Superior temporal gyrus (tissue), 1 donor: ENCODE data around the gene RHO.
"Not testable (repeated sequence)": the region's sequence is repeated elsewhere in the genome, so short reads cannot be mapped to it uniquely, and the experiment has no call there.

ENCODE experiments used
- DNase-seq: peaks from one replicate; pipeline ENCODE4 v3.0.0-alpha.2; 2016; ENCODE audit errors: extremely low spot score

Gene RHO

DNA sequence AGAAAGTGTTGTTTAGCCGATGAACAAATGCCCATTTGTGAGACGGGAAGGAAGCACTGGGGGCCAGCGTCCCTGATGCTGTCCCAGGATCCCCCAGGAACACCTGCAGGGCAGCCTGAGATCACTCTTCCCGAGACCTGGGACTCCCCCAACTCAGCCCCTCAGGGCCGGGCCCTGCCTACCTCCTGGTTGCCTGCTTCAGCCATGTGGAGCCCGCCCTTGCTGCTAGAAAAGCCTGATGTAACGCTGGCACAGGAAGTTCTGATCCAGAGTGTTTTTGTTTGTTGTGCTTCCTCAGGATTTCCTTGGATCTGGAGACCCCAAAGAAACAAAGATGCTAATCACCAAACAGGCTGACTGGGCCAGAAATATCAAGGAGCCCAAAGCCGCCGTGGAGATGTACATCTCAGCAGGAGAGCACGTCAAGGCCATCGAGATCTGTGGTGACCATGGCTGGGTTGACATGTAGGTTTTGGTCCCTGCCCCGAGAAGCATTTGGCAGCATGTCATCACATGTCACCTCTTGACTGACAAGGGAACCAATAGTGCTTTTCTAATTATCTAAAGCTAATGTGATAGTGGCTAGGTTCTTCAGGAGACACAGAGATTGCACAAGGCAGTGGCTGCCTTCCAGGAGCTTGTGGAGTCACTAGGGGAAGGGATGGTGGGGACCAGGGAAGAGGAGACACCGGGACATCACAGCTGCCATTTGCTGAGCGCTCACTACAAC lies 28.7 kb upstream of the RHO start:
- not testable (repeated sequence) for DNase-seq

DNA sequence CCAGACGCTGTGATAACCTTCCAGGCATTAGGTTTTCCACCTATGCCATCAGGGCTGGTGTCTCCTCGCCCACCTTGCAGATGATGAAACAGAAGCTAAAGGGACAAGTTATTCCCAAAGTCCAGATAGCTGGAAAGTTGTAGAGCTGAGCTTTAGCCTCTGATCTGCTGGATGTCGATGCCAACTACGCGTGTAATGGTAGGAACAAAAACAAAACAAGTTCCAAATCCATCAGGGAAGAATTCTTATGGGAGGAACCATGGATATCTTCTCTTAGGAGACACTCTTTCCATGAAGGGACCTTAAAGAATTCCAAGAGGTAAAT lies 28.1 kb upstream of the RHO start:
- DNase-seq: no peak

DNA sequence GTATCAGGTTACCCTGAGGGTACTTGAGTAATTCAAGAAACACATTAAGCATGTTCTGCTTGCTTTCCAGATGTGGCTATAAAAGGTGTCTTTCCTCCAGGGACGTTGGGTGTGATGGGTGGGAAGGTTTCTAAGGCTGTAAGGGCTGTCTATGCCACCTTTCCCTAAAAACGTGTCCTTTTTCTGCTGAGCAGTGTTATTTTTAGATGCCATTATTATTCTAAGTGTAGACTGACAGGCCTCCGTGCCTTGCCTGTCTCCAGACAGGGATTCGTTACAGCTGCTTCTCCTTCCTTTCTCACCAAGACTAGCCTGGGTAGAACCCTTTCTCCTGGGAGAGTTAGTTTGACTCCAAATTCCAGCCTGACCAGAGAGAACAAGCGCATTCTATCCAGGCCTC lies 26.8 kb upstream of the RHO start:
- no peak for DNase-seq

DNA sequence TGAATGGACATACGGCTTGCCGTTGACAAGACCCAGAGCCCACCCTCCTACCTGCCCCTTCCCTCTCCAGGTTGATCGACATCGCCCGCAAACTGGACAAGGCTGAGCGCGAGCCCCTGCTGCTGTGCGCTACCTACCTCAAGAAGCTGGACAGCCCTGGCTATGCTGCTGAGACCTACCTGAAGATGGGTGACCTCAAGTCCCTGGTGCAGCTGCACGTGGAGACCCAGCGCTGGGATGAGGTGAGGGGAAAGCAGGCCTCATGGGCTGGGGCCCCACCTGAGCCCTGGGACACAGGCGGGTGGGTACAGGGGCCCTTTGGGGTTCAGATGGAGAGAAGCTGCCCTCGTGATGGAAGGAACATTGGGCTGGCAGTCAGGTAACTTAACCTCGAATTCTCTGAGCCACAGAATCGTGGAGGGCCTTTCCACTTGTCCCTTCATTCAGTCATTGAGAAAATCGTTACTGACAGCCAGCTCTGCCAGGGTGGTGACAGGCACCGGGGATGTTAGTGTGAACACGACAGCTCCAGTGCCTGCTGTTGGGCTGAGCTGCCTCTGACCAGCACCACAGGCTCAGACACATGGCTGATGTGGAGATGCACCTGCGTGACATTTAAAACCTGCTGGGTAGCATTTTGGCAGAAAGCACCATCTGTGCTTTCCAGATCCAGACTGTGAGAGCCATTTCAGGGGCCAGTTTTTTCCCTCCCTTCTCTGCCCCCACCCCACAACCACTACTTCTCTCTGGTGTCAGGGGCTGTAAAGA lies 25.6 kb upstream of the RHO start:
- no peak for DNase-seq

DNA sequence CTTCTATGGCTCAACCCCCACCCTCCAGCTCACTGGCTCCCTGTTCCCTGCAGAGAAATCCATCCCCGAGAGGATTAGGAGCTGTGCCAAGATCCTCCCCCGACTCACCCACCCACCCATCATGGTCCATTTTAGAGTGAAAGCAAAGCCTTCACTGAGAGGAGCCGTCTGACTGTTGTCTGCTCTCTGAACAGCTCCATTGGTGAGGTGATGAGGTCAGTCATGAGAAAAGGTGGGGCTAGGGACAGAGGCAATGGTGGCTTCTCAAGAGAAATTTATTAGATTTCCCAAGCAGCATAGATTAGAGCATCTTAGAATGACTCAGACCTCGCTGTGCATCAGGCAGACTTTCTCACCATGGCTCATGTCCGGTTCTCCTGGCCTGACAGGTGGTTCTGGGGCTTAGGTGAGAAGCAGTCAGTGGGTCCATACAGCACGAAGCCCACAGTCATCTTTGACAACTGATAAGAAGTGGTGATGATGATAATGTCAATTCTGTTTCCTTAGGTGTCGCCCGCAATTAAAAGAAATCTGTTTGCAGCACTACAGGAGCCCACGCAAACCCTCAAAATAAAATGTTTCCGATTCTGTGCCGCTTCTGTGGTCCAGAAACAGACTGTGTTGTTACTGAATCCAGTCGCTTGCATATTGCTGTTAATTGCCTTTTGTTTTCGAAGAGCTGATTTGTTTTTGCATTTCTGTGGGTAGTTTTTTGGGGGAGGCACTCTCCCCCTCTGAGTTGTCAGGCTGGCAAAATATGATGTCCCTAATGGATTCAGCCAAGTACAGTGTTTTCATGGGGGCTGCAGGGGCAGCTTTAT lies 24.8 kb upstream of the RHO start:
- peak; percentile 50 for DNase-seq

DNA sequence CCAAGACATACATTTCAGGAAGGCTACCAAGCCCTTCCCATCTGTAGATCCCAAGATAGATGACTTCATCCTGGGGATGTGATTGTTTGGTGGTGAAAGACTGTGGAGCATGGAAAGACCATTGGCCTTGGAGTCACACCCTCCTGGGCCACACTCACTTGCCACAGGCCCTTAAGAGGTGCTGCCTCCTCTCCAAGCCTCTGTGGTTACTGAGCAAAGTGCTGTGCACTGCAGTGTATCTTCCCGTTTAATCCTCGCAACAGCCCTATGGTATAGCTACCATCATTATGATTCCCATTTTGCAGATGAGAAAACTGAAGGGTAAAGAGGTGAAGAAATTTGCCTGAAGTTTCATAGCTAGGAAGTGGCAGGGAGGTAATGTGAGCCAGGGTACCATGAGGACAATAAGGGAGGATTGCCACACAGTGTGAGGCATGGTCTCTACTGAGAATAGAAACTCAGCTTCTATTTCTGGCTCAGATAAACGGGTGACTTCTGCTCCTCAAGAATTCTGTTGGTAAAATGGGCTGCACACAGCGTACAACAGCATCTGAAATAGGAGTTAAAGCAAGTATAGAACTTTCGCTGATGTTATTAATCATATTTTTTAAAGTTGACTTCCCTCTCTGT lies 23.9 kb upstream of the RHO start:
- DNase-seq: no peak

DNA sequence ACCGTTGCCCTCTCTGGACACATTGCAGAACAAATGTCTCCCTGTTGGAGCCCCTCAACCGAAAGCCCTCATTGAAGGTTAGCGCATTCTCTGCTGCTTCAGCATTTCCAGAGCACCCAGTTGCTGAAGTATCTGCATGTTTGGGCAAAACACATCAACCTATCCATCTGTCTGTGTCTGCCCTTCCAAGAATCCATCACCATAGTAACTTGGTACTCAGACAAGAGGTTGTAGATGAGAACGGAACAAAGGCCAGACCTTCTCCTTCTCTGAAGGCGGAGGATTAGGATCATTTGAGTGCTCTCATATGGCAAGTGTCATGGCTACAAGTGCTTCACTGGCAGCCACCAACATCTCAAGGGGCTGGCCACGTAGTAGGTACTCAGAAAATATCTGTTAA lies 23.1 kb upstream of the RHO start:
- no peak for DNase-seq

DNA sequence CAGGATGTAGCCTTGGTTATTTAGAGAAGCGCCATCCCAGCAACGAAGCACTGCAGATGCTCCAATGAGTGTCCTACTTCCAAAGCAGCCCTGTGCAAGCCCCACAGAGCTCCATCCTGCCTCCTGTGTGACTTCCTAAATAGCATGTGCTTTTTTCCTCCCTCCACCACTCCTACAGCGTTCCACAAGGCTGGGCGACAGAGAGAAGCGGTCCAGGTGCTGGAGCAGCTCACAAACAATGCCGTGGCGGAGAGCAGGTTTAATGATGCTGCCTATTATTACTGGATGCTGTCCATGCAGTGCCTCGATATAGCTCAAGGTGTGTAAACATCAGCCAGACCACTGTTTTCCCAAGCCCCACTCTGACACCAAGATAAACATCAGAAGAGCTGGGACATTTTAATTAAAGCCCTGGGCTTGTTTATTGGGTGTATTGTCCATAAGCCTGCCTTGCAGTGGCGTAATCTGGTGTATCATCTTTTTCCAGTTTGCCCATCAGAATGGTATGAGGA lies 22.2 kb upstream of the RHO start:
- DNase-seq: peak; percentile 56

DNA sequence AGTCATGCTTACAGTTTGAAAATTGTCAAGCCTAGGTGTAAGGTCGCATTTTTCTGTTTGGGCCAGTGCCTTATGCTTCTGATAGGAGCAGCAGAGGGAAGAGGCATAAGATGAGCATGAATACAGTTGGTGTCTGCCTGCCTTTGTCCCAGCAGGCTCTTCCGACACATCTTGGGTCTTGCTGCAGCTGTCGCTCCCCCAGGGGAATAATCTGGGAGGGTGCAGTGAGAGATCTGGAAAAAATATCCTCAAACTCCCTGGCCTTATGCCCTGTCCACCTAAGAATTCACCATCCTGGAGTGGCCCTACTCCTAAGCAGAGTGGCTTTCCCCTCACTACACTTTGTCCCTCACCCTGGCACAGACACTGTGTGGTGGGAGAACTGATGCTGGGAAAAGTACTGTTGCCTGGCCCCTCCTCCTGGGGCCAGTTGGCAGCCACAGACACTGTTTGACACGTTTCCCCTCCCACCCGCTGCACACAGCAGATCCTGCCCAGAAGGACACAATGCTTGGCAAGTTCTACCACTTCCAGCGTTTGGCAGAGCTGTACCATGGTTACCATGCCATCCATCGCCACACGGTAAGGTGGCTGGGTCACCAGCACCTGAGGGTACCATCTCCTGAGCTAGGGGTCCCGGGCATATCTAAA lies 21.1 kb upstream of the RHO start:
- peak; percentile 80 for DNase-seq

DNA sequence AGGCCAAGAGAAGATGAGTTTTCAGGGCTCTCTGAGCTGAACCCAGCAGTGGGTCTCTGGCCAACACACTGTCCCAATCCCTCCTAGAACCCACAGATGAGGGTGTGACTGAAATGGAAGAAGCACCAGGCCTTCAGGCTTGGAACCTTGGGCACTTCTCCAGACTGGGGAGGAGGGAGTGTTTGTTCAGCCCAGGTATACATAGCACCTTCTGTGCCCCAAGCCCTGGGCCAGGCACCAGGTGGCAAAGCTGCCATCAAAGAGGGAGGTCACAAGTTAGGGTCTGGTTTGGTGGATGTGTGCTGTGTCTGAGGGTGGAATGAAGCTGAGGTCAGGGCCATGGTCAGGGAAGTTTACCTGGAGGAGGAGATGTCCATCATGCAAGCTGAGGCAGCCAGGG lies 15.8 kb upstream of the RHO start:
- DNase-seq: no peak

DNA sequence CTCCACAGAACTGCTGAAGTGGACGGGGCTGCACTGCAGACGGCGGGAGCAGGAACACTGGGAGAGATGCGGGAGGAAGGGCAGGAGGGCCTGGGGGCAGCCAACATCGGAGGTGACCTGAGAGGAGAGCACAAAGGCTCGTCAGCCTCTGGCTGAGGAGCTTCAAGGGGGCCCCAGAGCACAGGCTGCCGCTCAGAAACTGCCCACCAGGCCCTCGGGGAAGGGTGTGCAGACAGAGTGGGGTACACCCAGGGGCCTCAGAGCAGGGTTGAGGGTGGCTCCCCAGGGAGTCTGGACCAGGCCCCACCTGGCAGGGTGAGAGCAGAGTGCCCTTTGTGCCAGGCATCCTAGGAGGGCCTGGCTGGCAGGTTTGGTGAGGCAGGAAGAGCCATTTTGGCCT lies 14.7 kb upstream of the RHO start:
- DNase-seq: no peak

DNA sequence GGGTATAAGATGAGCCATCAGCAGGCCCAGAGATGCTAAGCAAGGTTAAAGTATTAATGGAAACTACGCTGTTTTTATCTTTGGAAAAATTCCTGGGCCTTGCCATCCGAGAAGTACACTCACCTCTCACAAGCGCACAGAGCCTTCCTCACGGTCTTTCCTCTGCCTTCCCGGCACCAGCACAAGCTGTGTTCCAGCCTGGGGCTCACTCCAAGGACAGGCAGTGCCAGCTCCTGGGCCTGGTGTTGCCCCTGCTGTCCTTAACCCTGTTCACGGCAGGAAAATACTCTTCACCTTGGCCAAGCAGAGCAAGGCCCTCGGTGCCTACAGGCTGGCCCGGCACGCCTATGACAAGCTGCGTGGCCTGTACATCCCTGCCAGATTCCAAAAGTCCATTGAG lies 14.3 kb upstream of the RHO start:
- DNase-seq: no peak

DNA sequence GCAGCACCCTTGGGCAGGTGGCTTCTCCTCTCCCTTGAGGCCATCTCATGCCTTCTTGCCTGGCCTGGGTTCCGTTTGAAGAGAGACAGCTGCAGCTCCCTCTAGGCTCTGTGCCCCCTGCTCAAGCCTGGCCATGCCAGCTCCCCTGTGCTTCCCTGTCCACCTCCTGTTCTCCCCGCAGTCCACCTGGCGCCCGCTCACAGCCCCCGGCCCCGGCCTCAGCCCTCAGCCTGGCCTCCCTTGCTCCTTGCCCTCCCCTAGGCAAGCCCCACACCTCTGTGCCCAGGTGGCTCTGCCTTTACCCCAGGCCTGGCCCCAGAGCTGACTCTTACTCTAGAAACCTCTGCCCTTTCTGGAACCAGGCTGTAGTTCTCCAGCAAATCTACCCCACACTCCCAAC lies 13.9 kb upstream of the RHO start:
- no peak for DNase-seq

DNA sequence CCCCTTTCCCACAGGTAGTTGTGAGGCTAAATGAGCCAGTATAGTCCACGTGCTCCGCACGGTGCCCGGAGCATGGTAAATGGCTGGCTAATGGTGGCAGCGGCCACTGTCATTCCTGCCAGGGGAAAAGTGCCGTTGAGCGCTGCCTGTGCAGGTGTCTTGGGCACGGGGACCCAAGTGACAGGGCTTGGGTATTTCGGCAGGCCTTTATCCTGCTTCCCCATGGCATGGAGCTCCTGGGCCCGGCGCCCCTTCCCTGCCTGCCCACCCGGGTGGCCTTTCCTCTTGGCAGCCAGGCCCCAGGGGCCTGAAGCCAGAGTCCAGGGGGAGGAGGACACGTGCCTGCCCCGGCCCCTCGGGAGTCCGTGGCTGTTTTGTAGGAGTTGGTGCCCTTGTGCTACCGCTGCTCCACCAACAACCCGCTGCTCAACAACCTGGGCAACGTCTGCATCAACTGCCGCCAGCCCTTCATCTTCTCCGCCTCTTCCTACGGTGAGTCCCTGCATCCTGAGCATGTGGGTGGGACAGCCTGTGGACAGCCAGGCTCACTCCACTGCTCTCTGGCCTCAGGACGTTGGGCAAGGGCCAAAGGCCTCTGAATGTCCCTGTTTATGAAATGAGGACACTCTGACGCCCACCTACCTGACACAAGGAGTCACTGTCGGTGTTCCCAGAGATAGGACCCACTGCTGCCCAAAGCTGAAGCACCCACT lies 13.2 kb upstream of the RHO start:
- not testable (repeated sequence) for DNase-seq

DNA sequence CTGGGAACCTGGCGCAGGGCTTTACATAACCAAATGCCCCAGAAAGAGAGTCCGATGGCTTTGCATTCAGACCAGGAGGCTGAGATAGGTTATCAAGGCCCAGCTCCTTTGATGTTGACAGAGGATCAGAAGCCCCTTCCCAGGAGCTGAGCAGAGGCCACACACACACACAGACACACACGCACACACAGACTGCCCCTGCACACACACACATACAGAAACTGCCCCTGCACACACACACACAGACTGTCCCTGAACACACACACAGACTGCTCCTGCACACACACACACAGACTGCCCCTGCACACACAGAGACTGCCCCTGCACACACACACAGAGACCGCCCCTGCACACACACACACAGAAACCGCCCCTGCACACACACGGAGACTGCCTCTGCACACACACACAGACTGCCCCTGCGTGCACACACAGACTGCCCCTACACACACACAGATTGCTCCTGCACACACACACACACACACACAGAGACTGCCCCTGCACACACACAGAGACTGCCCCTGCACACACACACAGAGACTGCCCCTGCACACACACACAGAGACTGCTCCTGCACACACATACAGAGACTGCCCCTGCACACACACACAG lies 12.5 kb upstream of the RHO start:
- not testable (repeated sequence) for DNase-seq

DNA sequence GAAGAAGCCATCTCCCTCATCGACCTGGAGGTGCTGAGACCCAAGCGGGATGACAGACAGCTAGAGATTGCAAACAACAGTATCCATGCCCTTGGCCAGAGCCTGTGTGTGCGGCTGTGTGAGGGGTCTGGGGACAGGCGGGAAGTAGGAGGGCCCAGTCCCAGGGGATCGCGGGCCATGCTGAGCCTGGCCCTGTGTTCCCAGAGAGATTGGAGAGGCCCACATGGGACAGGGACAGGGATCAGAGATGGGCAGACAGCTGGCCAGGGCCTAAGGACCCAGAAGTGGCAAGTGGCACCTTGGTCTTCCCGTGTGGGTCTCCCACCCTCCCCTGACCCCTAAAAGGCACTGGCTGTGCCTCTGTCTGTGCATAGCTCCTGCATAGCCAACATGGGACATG lies 10.9 kb upstream of the RHO start:
- DNase-seq: no peak

DNA sequence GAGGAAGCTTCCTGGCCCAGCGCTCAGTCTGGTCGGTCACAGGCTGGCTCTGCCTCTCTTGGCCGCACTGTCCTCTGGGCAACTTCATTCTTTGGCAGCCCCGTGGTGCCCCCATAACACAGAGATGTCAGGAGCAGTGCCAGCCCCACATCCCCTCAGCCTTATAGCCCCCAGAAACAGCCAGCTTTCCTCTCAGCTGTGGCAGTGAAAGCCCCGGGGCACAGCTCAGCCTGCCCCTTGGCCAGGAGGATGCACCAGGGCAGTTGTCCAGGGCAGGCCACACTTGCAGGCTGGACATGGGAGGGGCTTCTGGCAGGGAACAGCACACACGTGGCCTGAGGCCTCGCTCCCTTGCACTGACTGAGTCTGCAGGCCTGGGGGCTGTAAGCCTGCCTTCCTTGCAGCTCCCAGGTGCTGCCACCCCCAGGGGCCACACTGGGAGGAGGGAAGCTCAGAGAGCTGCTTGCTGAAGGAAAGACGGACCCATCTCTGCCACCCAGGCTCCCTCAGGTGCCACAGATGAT lies 10.3 kb upstream of the RHO start:
- no peak for DNase-seq

DNA sequence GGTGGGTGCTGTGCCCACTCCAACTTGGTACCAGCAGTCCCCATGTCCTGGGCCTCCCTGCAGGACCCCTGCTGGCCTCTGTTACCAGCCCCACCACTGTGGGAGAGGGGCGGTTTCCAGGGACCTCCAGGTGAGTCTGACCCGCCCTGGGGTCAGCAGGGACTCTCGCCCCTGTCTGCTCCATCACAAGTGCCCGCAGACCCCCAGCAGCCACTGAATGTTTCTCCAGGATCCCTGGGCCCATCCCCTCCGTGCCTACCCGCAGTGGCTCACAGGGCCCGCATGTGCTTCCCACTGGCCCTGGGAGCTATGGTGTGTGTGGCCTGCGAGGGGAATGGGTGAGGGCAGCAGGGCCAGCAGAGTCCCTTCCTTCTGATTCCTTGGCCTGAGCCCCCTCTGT lies 9.9 kb upstream of the RHO start:
- DNase-seq: no peak

DNA sequence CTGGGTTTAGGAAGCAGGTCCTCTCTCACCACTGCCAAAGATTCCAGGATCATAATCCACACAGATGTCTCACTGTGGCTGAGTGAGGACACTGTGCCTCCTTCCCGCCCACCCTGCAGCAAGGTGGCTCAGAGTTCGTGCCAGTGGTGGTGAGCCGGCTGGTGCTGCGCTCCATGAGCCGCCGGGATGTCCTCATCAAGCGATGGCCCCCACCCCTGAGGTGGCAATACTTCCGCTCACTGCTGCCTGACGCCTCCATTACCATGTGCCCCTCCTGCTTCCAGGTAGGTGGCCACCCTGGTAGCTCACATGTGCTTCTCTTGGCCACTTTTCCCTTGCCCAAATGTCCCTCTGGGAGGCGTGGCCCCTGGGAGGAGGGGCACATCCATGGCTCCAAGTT lies 9.0 kb upstream of the RHO start:
- DNase-seq: no peak
